Stomach (tissue), 4 donors: Measurements from ENCODE around the gene TOR1AIP1.

Source experiments
- POLR2AphosphoS5 ChIP-seq, 3 donors: sonication (generic); formaldehyde crosslinking; IDR thresholded peaks; one replicate each; pipeline ENCODE4 v1.6.1; 2016; ENCODE audit warnings: antibody characterized with exemption in 3 of 3
- TF ChIP-seq, protein P1 (sequence below), 7 experiments: fragments of 450-650 bp in 4 of 7; fragments of 200-600 bp in 3 of 7; sonication (generic) in 3 of 7; IDR thresholded peaks; one replicate each; pipeline ENCODE4 v1.5.1; 2016 to 2019; ENCODE audit warnings: antibody characterized with exemption in 7 of 7, control low read depth in 2 of 7, mild to moderate bottlenecking in 1 of 7

DNA sequence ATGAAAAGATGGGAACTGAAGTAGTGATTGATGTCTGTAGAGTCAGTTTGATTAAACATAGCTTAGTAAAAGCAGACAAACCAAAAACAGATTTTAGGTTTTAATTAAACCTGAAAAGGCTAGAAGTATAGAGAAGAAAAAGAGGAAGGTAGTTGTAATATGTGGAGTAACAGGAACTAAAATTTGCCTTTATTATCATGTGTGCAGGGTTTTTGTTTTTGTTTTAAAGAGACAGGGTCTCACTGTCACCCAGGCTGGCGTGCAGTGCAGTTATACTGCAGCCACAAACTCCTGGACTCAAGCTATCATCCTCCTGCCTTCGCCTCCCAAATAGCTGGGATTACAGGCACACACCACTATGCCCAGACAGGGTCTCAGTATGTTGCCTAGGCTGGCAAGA lies 6.0 kb downstream of the TOR1AIP1 start:
- TF ChIP-seq POLR2AphosphoS5 (IDR thresholded peaks at IDR 0.05), result no peak
- TF ChIP-seq, protein P1, sequence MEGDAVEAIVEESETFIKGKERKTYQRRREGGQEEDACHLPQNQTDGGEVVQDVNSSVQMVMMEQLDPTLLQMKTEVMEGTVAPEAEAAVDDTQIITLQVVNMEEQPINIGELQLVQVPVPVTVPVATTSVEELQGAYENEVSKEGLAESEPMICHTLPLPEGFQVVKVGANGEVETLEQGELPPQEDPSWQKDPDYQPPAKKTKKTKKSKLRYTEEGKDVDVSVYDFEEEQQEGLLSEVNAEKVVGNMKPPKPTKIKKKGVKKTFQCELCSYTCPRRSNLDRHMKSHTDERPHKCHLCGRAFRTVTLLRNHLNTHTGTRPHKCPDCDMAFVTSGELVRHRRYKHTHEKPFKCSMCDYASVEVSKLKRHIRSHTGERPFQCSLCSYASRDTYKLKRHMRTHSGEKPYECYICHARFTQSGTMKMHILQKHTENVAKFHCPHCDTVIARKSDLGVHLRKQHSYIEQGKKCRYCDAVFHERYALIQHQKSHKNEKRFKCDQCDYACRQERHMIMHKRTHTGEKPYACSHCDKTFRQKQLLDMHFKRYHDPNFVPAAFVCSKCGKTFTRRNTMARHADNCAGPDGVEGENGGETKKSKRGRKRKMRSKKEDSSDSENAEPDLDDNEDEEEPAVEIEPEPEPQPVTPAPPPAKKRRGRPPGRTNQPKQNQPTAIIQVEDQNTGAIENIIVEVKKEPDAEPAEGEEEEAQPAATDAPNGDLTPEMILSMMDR (IDR thresholded peaks at IDR 0.05), result no peak
